Cardiac fibroblast (primary cell): Measurements from ENCODE around the gene GPC6.

ENCODE experiments used
- DNase-seq, 2 donors: peaks; one replicate each; pipeline versions ENCODE4 v3.0.0 to v3.0.0-alpha.2; 2010; ENCODE audit warnings: low read depth in 2 of 2
- H3K4me3 ChIP-seq, 2 donors: replicated peaks in 1 of 2; 1 replicate in 1 of 2; 2 replicates in 1 of 2; pipeline ENCODE4 v1.5.1; 2011; ENCODE audit warnings: low read depth in 2 of 2, low read length in 2 of 2, mild to moderate bottlenecking in 2 of 2, moderate library complexity in 1 of 2
- TF ChIP-seq, protein P1 (sequence below): IDR thresholded peaks from one replicate; pipeline ENCODE4 v1.5.1; 2011; ENCODE audit warnings: low read depth, mild to moderate bottlenecking, low read length, inconsistent platforms

The GPC6 gene

DNA sequence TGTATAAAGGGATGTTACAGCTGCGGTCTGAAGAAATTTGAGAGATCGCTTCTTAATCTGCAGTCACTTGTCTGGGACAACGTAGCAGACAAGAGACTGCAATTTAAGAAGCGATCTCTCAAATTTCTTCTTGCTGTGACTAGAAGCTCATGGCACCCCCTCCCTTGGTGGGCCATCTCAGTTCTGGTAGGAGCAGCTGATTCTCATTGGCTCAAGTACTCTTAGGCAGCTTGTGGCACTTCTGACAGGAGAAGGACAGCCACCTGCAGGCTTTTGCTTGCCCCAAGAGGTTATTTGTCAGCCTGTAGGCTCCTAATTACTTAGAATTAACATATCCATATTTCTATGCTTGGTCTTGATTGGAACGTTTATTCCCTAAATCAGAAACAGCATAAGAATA lies 749.9 kb downstream of the GPC6 start:
- DNase-seq = no peak
- TF ChIP-seq, protein P1, sequence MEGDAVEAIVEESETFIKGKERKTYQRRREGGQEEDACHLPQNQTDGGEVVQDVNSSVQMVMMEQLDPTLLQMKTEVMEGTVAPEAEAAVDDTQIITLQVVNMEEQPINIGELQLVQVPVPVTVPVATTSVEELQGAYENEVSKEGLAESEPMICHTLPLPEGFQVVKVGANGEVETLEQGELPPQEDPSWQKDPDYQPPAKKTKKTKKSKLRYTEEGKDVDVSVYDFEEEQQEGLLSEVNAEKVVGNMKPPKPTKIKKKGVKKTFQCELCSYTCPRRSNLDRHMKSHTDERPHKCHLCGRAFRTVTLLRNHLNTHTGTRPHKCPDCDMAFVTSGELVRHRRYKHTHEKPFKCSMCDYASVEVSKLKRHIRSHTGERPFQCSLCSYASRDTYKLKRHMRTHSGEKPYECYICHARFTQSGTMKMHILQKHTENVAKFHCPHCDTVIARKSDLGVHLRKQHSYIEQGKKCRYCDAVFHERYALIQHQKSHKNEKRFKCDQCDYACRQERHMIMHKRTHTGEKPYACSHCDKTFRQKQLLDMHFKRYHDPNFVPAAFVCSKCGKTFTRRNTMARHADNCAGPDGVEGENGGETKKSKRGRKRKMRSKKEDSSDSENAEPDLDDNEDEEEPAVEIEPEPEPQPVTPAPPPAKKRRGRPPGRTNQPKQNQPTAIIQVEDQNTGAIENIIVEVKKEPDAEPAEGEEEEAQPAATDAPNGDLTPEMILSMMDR = no peak
- H3K4me3 ChIP-seq = no peak overlapping the region

DNA sequence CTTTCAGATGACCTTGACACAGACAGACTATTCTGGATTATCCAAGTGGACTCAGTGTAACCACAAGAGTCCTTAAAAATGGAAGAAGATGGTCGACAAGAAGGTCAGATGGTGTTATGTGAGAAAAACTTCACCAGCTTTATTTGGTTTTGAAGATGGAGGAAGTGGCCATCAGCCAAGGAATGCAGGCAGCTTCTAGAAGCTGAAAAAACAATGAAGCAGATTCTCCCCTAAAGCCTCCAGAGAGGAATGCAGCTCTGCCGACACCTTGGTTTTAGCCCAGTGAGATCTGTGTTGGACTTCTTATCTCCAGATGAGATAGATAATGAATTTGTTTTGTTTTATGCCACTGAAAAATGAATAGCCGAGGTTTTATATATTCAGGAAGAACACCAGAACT lies 751.4 kb downstream of the GPC6 start:
- peak in 1 of 2 donors; percentile 34 for DNase-seq
- TF ChIP-seq, protein P1 = no peak
- H3K4me3 ChIP-seq = no peak overlapping the region

DNA sequence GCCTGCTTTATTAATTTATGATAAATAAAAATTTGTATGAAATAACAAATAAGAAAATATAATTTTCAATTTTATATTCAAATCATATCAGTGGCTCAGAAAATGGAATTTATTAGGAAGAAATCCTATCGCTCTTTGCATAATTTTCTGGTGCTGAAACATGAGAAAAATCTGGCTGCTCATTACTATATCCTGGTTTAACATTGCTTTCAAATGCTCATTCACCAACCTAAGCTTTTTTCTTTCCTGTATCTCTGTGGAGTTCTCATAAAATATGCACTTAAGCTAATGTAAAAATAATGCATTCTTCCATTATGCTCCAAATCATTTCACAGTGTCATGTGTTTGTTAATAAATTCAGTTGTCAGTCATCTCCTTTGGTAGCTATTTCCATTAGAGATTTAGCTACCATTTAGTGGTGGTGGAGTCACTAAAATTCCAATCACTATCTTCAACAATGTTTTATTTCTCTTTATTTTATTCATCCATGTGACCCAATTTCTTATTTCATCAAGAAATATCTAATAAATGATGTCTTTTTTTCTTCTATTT lies 754.9 kb downstream of the GPC6 start:
- no peak overlapping the region for H3K4me3 ChIP-seq
- DNase-seq = no peak
- TF ChIP-seq, protein P1 = no peak

DNA sequence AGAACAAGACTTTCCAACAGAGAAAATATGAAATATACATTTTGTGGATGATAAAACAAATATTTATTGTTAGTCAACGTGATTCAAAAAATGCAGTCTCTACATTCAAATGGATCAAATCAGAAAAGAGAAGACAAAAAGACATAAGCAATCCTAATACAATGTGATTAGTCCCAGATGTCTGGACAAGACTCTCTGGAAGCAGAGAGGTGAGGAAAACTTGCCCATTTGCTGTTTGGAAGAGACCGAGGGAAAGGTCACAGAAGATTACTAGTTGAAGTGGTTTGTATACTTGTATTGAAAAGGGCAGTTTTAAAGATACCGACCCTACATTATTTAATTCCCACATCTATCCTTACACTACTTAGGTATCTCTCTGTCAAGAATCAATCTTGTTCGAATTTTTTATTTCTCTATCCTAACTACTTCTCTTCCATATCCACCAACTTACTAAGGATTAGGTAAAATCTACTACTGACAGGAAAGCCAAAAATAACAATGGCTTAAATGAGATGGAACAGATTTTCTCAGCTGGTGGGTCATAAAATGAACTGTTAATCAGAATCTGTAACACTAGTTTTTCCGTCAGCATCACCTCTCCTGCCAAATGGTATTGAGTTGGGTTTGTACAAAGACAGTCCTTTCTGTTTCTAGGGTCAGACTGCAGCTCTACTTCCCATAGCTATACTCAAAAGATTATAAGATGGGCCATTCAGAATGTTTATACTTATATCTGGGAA lies 755.7 kb downstream of the GPC6 start:
- no peak overlapping the region for H3K4me3 ChIP-seq
- no peak for DNase-seq
- TF ChIP-seq, protein P1 = no peak

DNA sequence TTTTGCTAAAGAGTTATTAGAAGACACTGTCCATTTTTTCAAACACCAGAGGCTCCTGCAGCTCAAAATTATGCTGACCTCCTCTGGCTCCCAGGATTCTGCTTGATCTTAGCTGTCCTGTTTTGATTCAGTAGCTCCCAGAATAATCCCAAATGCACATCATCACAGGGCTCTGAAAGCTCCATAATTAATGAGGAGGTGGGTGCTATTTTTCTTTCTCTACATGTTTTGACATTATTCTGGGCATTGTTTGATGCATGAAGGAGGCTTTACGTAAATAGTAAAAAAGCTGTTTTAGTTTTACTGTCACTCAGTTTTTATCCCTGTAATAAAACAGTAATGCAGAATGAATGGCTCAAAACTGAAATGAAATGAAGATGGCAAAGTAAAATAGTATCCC lies 757.4 kb downstream of the GPC6 start:
- TF ChIP-seq, protein P1 = no peak
- DNase-seq = no peak
- no peak overlapping the region for H3K4me3 ChIP-seq

DNA sequence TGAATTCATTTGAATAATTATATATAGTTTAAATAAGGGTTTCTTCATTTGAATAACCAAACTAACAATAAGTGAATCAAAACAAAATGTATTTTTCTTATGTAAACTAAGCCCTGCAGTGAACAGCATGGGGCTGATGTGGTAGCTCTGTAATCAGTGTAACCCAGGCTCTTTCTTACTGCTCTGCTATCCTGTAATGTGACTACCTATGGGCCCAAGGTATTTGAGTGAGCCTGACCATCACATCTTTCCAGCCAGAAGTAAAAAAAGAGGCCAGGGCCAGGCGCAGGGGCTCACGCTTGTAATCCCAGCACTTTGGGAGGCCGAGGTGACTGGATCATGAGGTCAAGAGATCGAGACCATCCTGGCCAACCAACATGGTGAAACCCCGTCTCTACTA lies 758.3 kb downstream of the GPC6 start:
- DNase-seq = no peak
- no peak overlapping the region for H3K4me3 ChIP-seq
- TF ChIP-seq, protein P1 = no peak

DNA sequence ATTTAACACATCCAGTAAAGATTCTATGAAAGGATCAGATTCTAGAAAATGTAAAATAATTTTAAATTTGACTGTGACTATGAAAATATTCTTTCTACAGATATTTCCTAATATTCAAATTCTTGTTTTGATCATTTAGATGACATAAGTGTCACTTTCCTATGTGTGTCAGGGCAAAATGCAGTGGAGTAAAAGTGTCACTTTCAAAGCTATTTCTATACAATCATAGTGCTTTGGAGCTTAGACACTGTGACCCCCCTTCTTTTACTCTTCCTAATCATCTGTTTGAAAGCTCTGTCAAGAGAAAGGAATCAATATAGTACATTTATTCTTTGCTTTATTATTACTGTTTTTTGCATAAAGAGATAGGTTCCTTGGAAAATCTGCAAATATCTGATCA lies 760.9 kb downstream of the GPC6 start:
- TF ChIP-seq, protein P1 = no peak
- no peak overlapping the region for H3K4me3 ChIP-seq
- no peak for DNase-seq
